Stimulated activated naive CD4-positive, alpha-beta T cell treated with Interleukin-2 at 50 U/mL for 16 hours (primary cell): Measurements from ENCODE around the gene KCNK18.
"Not testable (repeated sequence)": the region's sequence is repeated elsewhere in the genome, so short reads cannot be mapped to it uniquely, and the experiment has no call there.

Experiments used
- DNase-seq: peaks from one replicate; lab custom pipeline; 2025; lab: John Stamatoyannopoulos, UW

Gene KCNK18

GRCh38 chr10:117221156-117221711, 23.9 kb downstream of the KCNK18 start:
- DNase-seq: no peak

- no peak for DNase-seq
These were observed 25.3 kb downstream of the KCNK18 start for GRCh38 chr10:117222552-117222951.

- DNase-seq: no peak
These were observed 25.8 kb downstream of the KCNK18 start for GRCh38 chr10:117222976-117223692.

GRCh38 chr10:117223693-117224430, 26.6 kb downstream of the KCNK18 start:
- DNase-seq: no peak

GRCh38 chr10:117224881-117225280, 27.6 kb downstream of the KCNK18 start:
- no peak for DNase-seq

GRCh38 chr10:117226813-117227451, 29.6 kb downstream of the KCNK18 start:
- no peak for DNase-seq

GRCh38 chr10:117228210-117228609, 30.9 kb downstream of the KCNK18 start:
- no peak for DNase-seq

GRCh38 chr10:117230107-117230506, 32.8 kb downstream of the KCNK18 start:
- not testable (repeated sequence) for DNase-seq

- no peak for DNase-seq
These were observed 40.2 kb downstream of the KCNK18 start for GRCh38 chr10:117237401-117237991.

GRCh38 chr10:117239051-117239450, 41.8 kb downstream of the KCNK18 start:
- no peak for DNase-seq

- no peak for DNase-seq
These were observed 42.7 kb downstream of the KCNK18 start for GRCh38 chr10:117239721-117240620.

GRCh38 chr10:117240621-117241529, 43.6 kb downstream of the KCNK18 start, which contains the start of gene SLC18A2:
TSS of gene SLC18A2 (plus strand) at chr10:117241114. CDS start at chr10:117241694, 580 bp downstream.
- no peak for DNase-seq

- no peak for DNase-seq
These were observed 44.5 kb downstream of the KCNK18 start for GRCh38 chr10:117241541-117242462.

- no peak for DNase-seq
These were observed 45.2 kb downstream of the KCNK18 start for GRCh38 chr10:117242463-117242832.

- DNase-seq: no peak
These were observed 49.8 kb downstream of the KCNK18 start for GRCh38 chr10:117246997-117247671.

GRCh38 chr10:117248750-117249465, 51.6 kb downstream of the KCNK18 start:
- no peak for DNase-seq

- no peak for DNase-seq
These were observed 52.3 kb downstream of the KCNK18 start for GRCh38 chr10:117249493-117250093.
